Gastroesophageal sphincter (tissue), 3 donors: ENCODE results near the gene CGNL1.

Source experiments
- CTCF ChIP-seq, 4 experiments: fragments of 200-600 bp in 2 of 4; fragments of 450-650 bp in 2 of 4; sonication (generic) in 1 of 4; IDR thresholded peaks; one replicate each; pipeline ENCODE4 v1.5.1; 2017 to 2019; ENCODE audit warnings: antibody characterized with exemption in 4 of 4, mild to moderate bottlenecking in 2 of 4, moderate library complexity in 2 of 4
- POLR2A ChIP-seq, 2 donors: fragments of 450-650 bp; IDR thresholded peaks; one replicate each; pipeline ENCODE4 v1.6.1; 2017; ENCODE audit warnings: antibody characterized with exemption in 2 of 2, mild to moderate bottlenecking in 2 of 2, moderate library complexity in 1 of 2
- POLR2AphosphoS5 ChIP-seq: sonication (generic); formaldehyde crosslinking; IDR thresholded peaks from one replicate; pipeline ENCODE4 v1.6.1; 2017; ENCODE audit warnings: antibody characterized with exemption

DNA sequence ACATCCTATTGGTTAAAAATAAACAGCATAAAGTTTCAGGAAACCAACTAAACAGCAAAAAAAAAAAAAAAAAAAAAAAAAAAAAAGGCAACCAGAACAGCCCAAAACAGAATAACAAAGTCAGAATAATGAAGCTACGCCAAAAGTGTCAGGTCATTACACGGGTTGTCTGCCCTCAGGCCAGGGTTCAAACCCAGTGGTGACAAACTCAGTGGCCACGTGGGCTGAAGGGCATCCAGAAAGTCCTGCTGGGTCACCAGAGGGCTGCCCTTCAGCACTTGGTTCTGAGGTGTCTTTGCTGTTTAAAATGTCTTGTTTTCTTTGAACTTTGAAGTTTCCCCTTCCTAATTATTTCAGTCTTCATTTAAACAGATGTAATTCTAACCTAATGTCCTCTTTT lies 61.3 kb downstream of the CGNL1 start:
- no peak for TF ChIP-seq CTCF (IDR thresholded peaks at IDR 0.05)
- no peak for TF ChIP-seq POLR2A (IDR thresholded peaks at IDR 0.05)
- no peak for TF ChIP-seq POLR2AphosphoS5
